ENCODE data around the gene RNF4.

Gene RNF4

GRCh38 chr4:2423066-2423465 lies 45.8 kb upstream of the RNF4 start:
- TF ChIP-seq SPI1 (IDR thresholded peaks at IDR 0.05; ENCODE audit: borderline replicate concordance, low read depth) (no peak), REST (IDR thresholded peaks at IDR 0.05; ENCODE audit: insufficient replicate concordance, low read depth) (no peak), CTCF (IDR thresholded peaks at IDR 0.05; ENCODE audit: insufficient read depth, low read length) (no peak)
- no peak overlapping the region for H3K4me3 ChIP-seq (replicated peaks; ENCODE audit: insufficient read depth, low read length)
- peaks cover 15% of the 10 kb centered on the region for H3K27me3 ChIP-seq (ENCODE audit: insufficient read depth, poor library complexity, severe bottlenecking)
- H3K27ac ChIP-seq (replicated peaks) = no peak overlapping the region
- DNase-seq (ENCODE audit: low read depth in 1 of 2, low spot score in 1 of 2) = no peak

- no peak overlapping the region for H3K27ac ChIP-seq (replicated peaks)
- H3K4me3 ChIP-seq (replicated peaks; ENCODE audit: insufficient read depth, low read length) = no peak overlapping the region
- peaks cover 15% of the 10 kb centered on the region for H3K27me3 ChIP-seq (ENCODE audit: insufficient read depth, poor library complexity, severe bottlenecking)
- no peak for TF ChIP-seq SPI1 (IDR thresholded peaks at IDR 0.05; ENCODE audit: borderline replicate concordance, low read depth)
- no peak for TF ChIP-seq REST (IDR thresholded peaks at IDR 0.05; ENCODE audit: insufficient replicate concordance, low read depth)
- TF ChIP-seq GABPA (IDR thresholded peaks at IDR 0.05; ENCODE audit: low read depth) = no peak
- TF ChIP-seq CTCF (IDR thresholded peaks at IDR 0.05; ENCODE audit: insufficient read depth, low read length) = no peak
- no peak for TF ChIP-seq POLR2AphosphoS5 (IDR thresholded peaks at IDR 0.05; ENCODE audit: low read depth)
- DNase-seq (ENCODE audit: low read depth in 1 of 2, low spot score in 1 of 2) = no peak
Measured at GRCh38 chr4:2423695-2424094, 45.2 kb upstream of the RNF4 start.

- TF ChIP-seq REST (IDR thresholded peaks at IDR 0.05; ENCODE audit: insufficient replicate concordance, low read depth) (no peak), POLR2AphosphoS5 (IDR thresholded peaks at IDR 0.05; ENCODE audit: low read depth) (no peak), CTCF (IDR thresholded peaks at IDR 0.05; ENCODE audit: insufficient read depth, low read length) (no peak), GABPA (IDR thresholded peaks at IDR 0.05; ENCODE audit: low read depth) (no peak), SPI1 (IDR thresholded peaks at IDR 0.05; ENCODE audit: borderline replicate concordance, low read depth) (no peak)
- no peak for DNase-seq (ENCODE audit: low read depth in 1 of 2, low spot score in 1 of 2)
- peaks cover 13% of the 10 kb centered on the region for H3K27me3 ChIP-seq (ENCODE audit: insufficient read depth, poor library complexity, severe bottlenecking)
Measured at GRCh38 chr4:2424581-2424980, 44.3 kb upstream of the RNF4 start.

More at GRCh38 chr4:2424581-2424980, 44.3 kb upstream of the RNF4 start:
- Histone ChIP-seq H3K27ac (replicated peaks) (no peak overlapping the region), H3K4me3 (replicated peaks; ENCODE audit: insufficient read depth, low read length) (no peak overlapping the region)

All from HL-60 (cell line).